Activated CD4-positive, alpha-beta T cell treated with anti-CD3 and anti-CD28 coated beads, Interleukin-2, amount 10 ng/mL, durations not matched to agents 24 days and 14 days (primary cell): ENCODE data around the gene LCE5A. TPM values are rescaled to one million over a fixed set of nuclear protein-coding genes. Genes with fewer than 3 reads are reported as not detected.

ENCODE experiments used
- DNase-seq: peaks from one replicate; pipeline ENCODE4 v3.0.0; 2022
- H3K27ac Mint-ChIP-seq: one replicate; pipeline ENCODE4 v1.8.0; 2022; ENCODE audit warnings: mild to moderate bottlenecking, mixed read lengths
- H3K27me3 Mint-ChIP-seq: one replicate; pipeline ENCODE4 v1.8.0; 2022; ENCODE audit warnings: mixed read lengths
- H3K36me3 Mint-ChIP-seq: one replicate; pipeline ENCODE4 v1.8.0; 2022; ENCODE audit warnings: low read depth, mild to moderate bottlenecking, mixed read lengths
- H3K4me1 Mint-ChIP-seq: one replicate; pipeline ENCODE4 v1.8.0; 2021; ENCODE audit warnings: mixed read lengths
- H3K4me3 Mint-ChIP-seq: one replicate; pipeline ENCODE4 v1.8.0; 2022; ENCODE audit warnings: mild to moderate bottlenecking, moderate library complexity, mixed read lengths
- H3K9me3 Mint-ChIP-seq: one replicate; pipeline ENCODE4 v1.8.0; 2021; ENCODE audit warnings: mixed read lengths
- intact Hi-C: fragments of 100-400 bp; cut with micrococcal nuclease; formaldehyde crosslinking; loops from one replicate; pipeline ENCODE4 v1.15.1; 2023
- total RNA-seq: library from RNA; stranded (reverse); gene quantifications from 2 replicates; pipeline ENCODE4 v1.2.3, GENCODE V29; 2022

LCE5A gene
- total RNA-seq, 1 donor from 2014 or later: not detected

- no peaks in the 10 kb centered on the region for H3K4me1 Mint-ChIP-seq
- no peak overlapping the region for H3K4me3 Mint-ChIP-seq
- no peaks in the 10 kb centered on the region for H3K36me3 Mint-ChIP-seq
- H3K27me3 Mint-ChIP-seq: peaks cover 7% of the 10 kb centered on the region
- no peak for DNase-seq
- no peak overlapping the region for H3K27ac Mint-ChIP-seq
- no peaks in the 10 kb centered on the region for H3K9me3 Mint-ChIP-seq
- intact Hi-C loops: no loop called here
These were observed 8.0 kb upstream of the LCE5A start for GRCh38 chr1:152502496-152503180.

GRCh38 chr1:152505083-152505482 lies 5.5 kb upstream of the LCE5A start:
- intact Hi-C loops: no loop called here
- no peak overlapping the region for H3K4me3 Mint-ChIP-seq
- DNase-seq: no peak
- peaks cover 12% of the 10 kb centered on the region for H3K27me3 Mint-ChIP-seq
- H3K36me3 Mint-ChIP-seq: no peaks in the 10 kb centered on the region
- no peaks in the 10 kb centered on the region for H3K4me1 Mint-ChIP-seq
- H3K9me3 Mint-ChIP-seq: no peaks in the 10 kb centered on the region
- H3K27ac Mint-ChIP-seq: no peak overlapping the region

- H3K4me1 Mint-ChIP-seq: no peaks in the 10 kb centered on the region
- no peak overlapping the region for H3K4me3 Mint-ChIP-seq
- no peak overlapping the region for H3K27ac Mint-ChIP-seq
These were observed 3.6 kb upstream of the LCE5A start for GRCh38 chr1:152506899-152507498.

GRCh38 chr1:152511596-152511995 lies 993 bp downstream of the LCE5A start:
- DNase-seq: no peak
- H3K36me3 Mint-ChIP-seq: no peaks in the 10 kb centered on the region
- H3K27me3 Mint-ChIP-seq: peaks cover 48% of the 10 kb centered on the region
- intact Hi-C loops: no loop called here
- no peaks in the 10 kb centered on the region for H3K9me3 Mint-ChIP-seq
- H3K4me3 Mint-ChIP-seq: no peak overlapping the region
- no peak overlapping the region for H3K27ac Mint-ChIP-seq
- no peaks in the 10 kb centered on the region for H3K4me1 Mint-ChIP-seq

More at GRCh38 chr1:152506899-152507498, 3.6 kb upstream of the LCE5A start:
- no peak for DNase-seq
- Mint-ChIP-seq H3K27me3 (peaks cover 20% of the 10 kb centered on the region), H3K9me3 (no peaks in the 10 kb centered on the region), H3K36me3 (no peaks in the 10 kb centered on the region)
- intact Hi-C loops: no loop called here

- Mint-ChIP-seq H3K27ac (no peak overlapping the region), H3K9me3 (no peaks in the 10 kb centered on the region), H3K4me1 (no peaks in the 10 kb centered on the region), H3K4me3 (no peak overlapping the region), H3K36me3 (no peaks in the 10 kb centered on the region), H3K27me3 (peaks cover 61% of the 10 kb centered on the region)
- DNase-seq: no peak
- intact Hi-C loops: no loop called here
These were observed 2.5 kb downstream of the LCE5A start for GRCh38 chr1:152513081-152513480.

- Mint-ChIP-seq H3K4me1 (no peaks in the 10 kb centered on the region), H3K9me3 (no peaks in the 10 kb centered on the region), H3K27me3 (peaks cover 57% of the 10 kb centered on the region), H3K36me3 (no peaks in the 10 kb centered on the region), H3K4me3 (no peak overlapping the region), H3K27ac (no peak overlapping the region)
- intact Hi-C loops: no loop called here
- DNase-seq: no peak
These were observed 4.3 kb downstream of the LCE5A start for GRCh38 chr1:152514715-152515433.

- H3K9me3 Mint-ChIP-seq: no peaks in the 10 kb centered on the region
- no peak for DNase-seq
- no peak overlapping the region for H3K4me3 Mint-ChIP-seq
- peaks cover 55% of the 10 kb centered on the region for H3K27me3 Mint-ChIP-seq
- H3K36me3 Mint-ChIP-seq: no peaks in the 10 kb centered on the region
- intact Hi-C loops: no loop called here
- H3K4me1 Mint-ChIP-seq: no peaks in the 10 kb centered on the region
- H3K27ac Mint-ChIP-seq: no peak overlapping the region
These were observed 4.8 kb downstream of the LCE5A start for GRCh38 chr1:152515434-152515783.

- no peaks in the 10 kb centered on the region for H3K4me1 Mint-ChIP-seq
- H3K9me3 Mint-ChIP-seq: no peaks in the 10 kb centered on the region
- no peak overlapping the region for H3K4me3 Mint-ChIP-seq
- H3K27me3 Mint-ChIP-seq: peaks cover 51% of the 10 kb centered on the region
- no peaks in the 10 kb centered on the region for H3K36me3 Mint-ChIP-seq
- intact Hi-C loops: no loop called here
- H3K27ac Mint-ChIP-seq: no peak overlapping the region
- DNase-seq: no peak
These were observed 5.5 kb downstream of the LCE5A start for GRCh38 chr1:152516082-152516481.

GRCh38 chr1:152517237-152517811 lies 6.7 kb downstream of the LCE5A start:
- intact Hi-C loops: no loop called here
- Mint-ChIP-seq H3K4me1 (no peaks in the 10 kb centered on the region), H3K27me3 (peaks cover 45% of the 10 kb centered on the region), H3K36me3 (no peaks in the 10 kb centered on the region), H3K27ac (no peak overlapping the region), H3K4me3 (no peak overlapping the region), H3K9me3 (no peaks in the 10 kb centered on the region)
- no peak for DNase-seq

GRCh38 chr1:152519851-152520250 lies 9.2 kb downstream of the LCE5A start:
- DNase-seq: no peak
- Mint-ChIP-seq H3K9me3 (no peaks in the 10 kb centered on the region), H3K36me3 (no peaks in the 10 kb centered on the region), H3K27ac (no peak overlapping the region), H3K4me1 (no peaks in the 10 kb centered on the region), H3K4me3 (no peak overlapping the region), H3K27me3 (peaks cover 33% of the 10 kb centered on the region)
- intact Hi-C loops: no loop called here

GRCh38 chr1:152520561-152521090 lies 10.0 kb downstream of the LCE5A start:
- H3K27me3 Mint-ChIP-seq: peaks cover 29% of the 10 kb centered on the region
- no peaks in the 10 kb centered on the region for H3K9me3 Mint-ChIP-seq

GRCh38 chr1:152525080-152525641 lies 14.6 kb downstream of the LCE5A start:
- no peaks in the 10 kb centered on the region for H3K9me3 Mint-ChIP-seq
- H3K27ac Mint-ChIP-seq: no peak overlapping the region
- H3K27me3 Mint-ChIP-seq: peaks cover 23% of the 10 kb centered on the region
- no peaks in the 10 kb centered on the region for H3K4me1 Mint-ChIP-seq
- intact Hi-C loops: no loop called here
- no peaks in the 10 kb centered on the region for H3K36me3 Mint-ChIP-seq
- H3K4me3 Mint-ChIP-seq: no peak overlapping the region
- no peak for DNase-seq

More at GRCh38 chr1:152520561-152521090, 10.0 kb downstream of the LCE5A start:
- Mint-ChIP-seq H3K4me1 (no peaks in the 10 kb centered on the region), H3K36me3 (no peaks in the 10 kb centered on the region), H3K4me3 (no peak overlapping the region), H3K27ac (no peak overlapping the region)
- DNase-seq: no peak
- intact Hi-C loops: no loop called here

GRCh38 chr1:152533327-152533938 lies 22.8 kb downstream of the LCE5A start:
- peak; percentile 76 for DNase-seq
- Mint-ChIP-seq H3K4me1 (no peaks in the 10 kb centered on the region), H3K27ac (no peak overlapping the region), H3K36me3 (no peaks in the 10 kb centered on the region), H3K27me3 (peaks cover 25% of the 10 kb centered on the region), H3K9me3 (no peaks in the 10 kb centered on the region), H3K4me3 (no peak overlapping the region)
- intact Hi-C loops: no loop called here
